A172 (cell line): Measurements from ENCODE around the gene ARFIP1. TPM values are rescaled to one million over a fixed set of nuclear protein-coding genes. Genes with fewer than 3 reads are reported as not detected.

Experiments used
- DNase-seq: peaks from one replicate; pipeline ENCODE4 v3.0.0-alpha.2; 2015; ENCODE audit warnings: low spot score
- total RNA-seq: library from RNA; depleted of rRNA; stranded (reverse); fragments of >200 nt; shearing (Covaris generic); gene quantifications from 2 replicates; pipeline ENCODE4 v1.2.3, GENCODE V29; 2014

ARFIP1 gene
- total RNA-seq, 1 experiment from 2014 or later = 42.9 TPM

DNA sequence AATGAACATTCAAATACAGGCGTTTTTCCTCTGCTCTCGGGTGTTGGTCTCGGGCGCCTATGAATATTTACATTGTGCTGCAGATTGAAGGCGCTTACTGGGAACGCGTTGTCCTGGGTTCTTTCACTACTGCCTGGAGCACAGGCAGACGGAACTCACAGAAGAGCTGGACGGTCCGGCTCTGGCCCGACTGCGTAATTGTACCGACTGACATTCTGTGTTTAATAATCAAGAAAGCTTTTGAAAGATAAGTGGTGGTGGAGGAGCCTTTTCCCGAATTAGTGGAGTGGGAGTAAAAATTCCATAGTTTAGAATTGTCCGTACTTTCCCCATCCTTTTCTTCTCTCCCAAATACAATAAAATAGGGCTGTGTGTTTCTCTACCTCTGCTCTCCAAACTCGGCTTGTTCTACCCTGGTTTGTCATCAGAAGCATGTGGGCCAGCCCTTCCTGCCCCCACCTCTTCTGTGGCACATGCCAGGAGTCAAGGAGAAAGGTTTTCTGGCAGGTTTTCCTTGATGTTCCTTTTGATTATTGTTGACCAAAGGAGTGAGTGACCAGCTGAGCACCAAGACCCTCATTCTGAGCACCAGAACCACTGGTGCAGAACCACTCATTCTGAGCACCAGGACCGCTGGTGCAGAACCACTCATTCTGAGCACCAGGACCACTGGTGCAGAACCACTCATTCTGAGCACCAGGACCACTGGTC is 158.6 kb downstream of the ARFIP1 start:
- DNase-seq = no peak

DNA sequence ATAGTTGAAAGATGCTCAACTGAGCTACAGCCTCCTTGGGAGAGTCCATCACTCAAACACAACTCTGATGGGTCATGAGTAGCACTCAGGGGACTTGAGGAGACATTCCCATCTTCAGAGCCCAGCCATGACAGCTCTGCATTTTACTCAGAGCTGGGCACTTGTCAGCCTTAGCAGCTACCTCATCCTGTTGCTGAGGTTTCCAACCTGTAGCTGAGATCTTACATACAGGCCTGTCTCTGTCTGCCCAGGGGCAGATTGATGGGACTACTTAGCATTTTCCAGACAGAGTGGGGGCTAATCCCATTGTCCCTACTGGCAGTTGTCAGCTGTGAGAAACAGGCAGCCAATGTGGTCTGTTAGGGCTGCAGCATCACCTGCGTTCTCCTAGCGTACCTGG is 159.9 kb downstream of the ARFIP1 start:
- no peak for DNase-seq

DNA sequence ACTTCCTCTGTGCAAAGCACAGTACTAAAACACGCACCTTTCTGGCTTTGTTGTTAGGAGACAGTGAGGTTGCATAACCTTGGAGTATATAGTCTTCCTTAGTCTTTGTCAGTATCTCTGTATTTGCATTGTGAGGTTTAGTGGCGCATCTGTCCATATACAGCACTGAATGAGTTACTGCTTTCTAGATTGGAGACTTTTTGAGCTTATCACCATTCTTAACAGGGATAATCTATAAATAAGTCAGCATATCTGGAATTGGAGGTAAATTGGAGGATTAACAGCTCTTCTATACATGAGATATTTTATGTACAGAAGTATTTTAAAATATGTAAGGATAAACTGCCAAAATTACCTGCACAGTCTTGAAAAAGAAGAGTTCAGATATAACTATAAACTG is 160.7 kb downstream of the ARFIP1 start:
- no peak for DNase-seq

DNA sequence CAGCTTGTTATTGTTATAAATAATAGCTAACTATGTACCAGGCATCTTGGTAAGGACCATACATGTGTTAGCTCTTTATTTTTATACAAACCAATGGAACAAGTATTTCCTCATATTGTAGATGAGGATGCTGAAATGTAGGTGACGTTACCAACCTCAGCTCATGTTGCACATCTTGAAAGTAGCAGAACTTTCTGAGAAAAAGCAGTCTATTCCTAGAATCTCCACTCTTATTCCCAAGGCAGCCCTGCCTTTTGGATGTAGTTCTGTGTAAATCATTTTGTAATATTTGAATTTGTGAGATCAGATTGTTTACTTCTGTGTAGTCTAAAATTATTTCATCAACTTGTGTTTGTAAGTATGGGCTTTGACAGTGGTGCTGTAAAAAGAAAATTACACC is 161.7 kb downstream of the ARFIP1 start:
- no peak for DNase-seq

DNA sequence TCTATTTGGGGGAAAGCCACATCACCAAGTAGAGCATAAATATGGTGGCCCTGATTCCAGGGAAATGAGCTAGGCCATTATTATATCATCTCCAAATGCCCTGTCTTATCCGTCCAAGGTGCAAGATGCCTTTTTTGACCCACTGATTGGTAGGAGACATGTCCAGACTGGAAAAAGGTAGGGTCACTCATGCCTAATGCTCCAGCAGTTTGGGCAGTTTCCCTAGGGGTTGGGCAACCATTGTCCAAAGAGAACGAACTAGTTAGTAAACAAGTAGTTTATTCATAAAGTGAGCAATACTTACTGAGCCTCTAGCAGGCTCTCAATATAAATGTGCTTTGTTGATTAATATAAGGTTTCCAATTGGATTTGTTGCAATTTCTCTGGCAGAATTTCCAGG is 162.6 kb downstream of the ARFIP1 start:
- no peak for DNase-seq

DNA sequence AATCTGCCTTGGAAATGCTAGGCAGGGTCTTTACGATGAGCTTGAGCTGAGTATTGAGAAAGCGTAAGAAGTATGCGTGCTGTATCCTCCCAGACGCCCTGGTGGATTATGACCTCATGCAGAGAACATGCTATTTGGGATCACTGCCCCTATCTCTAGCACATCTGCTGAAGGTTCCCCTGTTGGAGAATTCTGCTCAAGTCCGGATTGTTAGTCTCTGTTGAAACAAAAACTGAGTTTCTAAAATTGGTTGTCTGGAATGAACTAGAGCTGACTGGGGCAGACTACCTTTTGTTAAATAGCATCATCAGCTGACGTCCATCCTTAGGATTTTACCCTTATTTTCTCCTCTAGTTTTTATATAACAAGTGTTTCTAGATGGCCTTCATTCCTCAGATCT is 163.9 kb downstream of the ARFIP1 start:
- DNase-seq = no peak

DNA sequence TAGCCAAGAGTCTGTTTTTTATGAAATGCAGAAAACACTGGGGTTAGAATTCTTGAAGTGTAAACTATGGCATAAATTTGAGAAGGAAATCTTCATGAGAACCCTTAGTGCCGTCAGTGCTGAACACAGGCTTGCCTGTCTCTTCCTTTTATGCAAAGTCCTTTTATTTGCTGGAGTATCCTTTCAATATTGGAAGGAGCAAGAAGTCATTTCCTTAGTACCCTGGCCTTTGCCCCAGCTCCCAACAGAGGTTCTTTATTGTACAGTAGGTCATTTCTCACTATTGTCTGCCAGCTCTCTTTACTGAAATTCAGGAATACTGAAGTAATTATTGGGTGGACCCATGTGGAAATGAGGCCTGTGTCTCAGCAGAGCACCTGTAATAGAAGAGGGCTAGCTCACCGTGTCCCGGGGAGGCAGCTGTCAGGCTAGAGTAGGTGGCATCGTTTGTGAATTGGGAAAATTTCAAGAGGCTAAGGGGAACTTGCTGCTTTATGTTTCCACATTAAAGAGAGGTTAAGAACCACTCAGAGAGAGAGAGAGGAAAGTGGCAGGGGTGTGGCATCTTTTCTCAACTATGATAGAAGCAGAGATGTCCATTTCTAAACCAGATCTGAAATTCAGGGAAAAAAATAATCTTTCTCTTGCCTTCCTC is 165.0 kb downstream of the ARFIP1 start:
- no peak for DNase-seq

DNA sequence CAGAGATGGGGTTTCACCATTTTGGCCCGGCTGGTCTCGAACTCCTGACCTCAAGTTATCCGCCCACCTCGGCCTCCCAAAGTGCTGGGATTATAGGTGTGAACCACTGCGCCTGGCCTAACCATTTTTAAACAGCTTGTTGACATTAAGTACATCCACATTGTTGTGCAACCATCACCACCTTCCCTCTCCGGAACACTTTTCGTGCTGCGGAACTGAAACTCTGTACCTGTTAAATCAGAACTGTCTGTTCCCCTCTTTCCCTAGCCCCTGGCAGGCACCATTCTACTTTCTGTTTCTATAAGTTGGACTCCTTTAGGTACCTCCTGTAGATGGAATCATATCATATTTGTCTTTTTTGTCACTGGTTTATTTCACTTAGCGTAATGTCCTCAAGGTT is 165.9 kb downstream of the ARFIP1 start:
- no peak for DNase-seq

DNA sequence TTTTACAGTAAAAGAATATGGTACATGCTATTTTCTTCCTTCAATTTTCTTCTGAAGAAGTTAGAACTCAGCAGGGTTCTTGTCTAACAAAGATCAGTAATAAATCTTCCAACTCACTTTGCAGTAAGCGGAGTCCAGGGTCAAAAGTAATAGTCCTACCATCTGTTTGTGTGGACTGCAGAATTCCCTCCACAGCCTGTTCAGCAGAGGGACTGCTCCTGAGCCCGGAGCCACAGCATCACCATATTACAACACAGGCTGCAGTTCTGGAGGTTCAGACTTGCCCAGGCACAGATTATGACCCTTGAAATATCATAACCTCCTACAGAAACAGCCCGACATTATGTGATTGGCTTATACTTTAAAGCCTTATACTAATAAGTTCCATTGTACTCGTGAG is 166.7 kb downstream of the ARFIP1 start:
- DNase-seq = no peak

DNA sequence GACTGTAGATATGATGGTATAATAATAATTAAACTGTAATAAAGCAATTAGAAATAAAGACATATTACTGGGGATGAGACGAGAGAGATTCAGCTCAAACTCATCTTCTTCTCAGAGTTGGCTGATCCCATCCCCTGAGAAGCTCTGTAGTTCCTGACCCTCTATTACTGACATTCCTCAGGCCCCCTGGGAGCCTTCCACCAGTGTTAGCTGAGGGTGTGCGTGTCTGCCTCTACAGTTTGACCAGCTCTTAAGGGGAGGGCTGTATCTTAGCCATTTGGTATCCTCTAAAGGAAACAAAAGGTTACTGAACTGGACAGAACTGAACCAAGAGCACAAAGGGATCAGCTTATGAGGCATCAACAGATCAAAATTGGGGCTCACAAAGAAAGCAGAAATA is 167.6 kb downstream of the ARFIP1 start:
- DNase-seq = no peak

DNA sequence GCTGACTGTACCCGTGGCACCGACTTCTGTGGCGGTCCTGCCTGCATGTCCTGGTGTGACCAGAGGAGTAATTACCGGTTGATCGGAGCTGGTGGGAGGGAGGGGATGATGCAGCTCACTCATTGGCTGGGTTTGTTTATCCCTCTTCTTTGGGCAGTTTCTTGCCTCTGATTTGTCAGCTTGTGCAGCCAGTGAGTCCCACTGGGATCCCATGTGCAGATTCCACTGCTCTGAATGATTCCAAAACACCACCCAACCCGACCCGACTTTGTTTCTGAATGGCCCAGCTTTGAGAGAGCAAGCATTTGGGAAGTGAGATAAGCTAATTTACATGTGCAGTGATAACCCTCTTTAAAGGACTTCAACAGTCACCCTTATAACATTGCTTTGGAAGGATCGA is 170.2 kb downstream of the ARFIP1 start:
- DNase-seq = no peak

DNA sequence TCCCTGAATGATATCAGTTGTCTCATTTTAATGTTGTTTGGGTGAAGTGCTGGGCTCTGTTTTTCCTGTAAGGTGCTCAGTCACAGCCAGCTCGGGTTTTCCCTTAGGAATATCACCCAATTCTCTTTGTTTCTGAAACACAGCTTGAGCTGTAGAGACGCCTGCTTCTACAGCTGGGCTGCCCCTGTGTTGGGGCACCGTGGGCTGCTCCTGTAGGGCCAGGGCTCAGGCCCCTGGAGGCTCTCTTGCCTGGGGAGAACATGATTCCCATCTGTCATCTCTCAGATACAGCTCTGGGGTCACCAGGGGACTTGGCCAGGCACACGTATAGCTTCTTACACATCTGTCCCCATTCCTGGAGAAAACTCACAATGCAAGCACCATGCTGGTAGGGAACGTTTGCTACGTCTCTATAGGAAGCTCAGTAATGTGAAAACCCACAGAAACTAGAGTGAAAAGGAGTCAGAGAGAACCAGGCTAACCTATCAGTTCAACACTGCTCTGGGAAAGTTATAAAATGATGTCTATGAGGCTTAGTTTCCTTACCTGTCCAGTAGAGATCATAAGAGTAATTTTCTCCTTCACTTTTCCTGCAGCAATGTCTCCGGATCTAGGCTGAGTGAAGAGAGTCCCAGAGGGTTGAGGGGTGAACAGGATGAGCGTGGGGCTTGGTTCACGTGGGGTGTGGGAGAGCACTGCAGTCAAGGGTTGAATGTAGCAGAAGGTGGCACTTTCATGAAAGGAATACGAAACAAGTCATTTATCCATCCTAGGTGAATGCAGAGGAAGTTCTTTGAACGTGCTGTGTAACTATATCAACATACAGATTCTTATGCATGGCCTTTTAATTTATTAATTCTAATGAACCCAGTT is 170.9 kb downstream of the ARFIP1 start:
- no peak for DNase-seq

DNA sequence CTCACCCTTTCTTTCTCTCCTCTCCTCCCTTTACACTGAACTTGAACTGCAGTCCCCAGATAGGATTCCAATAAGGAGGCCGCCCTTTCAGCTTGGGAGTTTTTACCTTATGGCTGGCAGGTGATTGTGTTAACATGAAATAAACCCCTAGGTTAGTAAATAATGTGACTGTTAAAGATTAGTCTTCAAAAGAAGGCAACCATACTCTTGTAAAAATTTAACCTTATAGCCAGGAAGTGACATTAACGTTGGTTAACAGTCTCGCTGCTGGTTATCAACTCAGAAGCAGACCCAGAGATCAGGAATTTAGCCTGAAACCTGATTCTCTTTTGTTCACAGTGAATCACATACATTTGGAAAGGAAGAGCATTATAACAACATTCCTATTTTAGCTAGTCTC is 171.6 kb downstream of the ARFIP1 start:
- DNase-seq = no peak

DNA sequence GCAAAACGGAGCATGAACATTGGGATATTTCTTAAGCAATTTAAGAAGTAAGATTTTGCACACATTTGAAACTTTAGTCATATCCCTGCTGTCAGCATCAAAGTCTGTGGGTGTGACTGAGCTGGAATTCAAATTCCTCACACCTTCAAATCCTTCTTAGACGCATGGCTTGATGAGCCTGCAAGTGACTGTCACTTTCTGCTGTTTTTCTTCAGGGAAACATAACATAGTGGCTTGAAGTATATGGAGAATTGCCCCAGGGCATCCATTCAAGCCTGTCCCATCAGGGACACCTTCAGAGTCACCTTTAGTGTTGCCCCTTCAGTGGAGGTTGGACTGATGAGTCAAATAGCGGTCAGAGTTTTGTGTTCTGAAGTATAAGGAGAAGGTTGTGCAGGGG is 173.8 kb downstream of the ARFIP1 start:
- no peak for DNase-seq

DNA sequence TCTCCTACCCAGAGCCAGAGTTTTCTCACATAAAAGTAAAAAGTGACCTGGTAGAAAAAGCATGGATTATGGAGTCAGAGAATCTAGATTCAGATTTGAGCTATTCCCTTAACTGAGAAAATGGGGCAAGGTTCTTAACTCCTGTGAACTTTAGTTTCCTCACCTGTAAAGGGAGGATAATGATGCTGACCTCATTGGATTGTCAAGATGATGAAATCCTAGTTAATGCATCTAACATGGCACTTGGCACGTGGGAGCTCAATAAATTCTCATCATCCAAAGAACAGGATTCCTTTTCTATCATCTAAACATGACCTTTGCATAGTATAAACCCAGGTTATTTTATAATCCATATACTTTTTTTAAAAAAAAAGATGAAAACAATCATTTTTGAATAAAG is 175.0 kb downstream of the ARFIP1 start:
- no peak for DNase-seq

DNA sequence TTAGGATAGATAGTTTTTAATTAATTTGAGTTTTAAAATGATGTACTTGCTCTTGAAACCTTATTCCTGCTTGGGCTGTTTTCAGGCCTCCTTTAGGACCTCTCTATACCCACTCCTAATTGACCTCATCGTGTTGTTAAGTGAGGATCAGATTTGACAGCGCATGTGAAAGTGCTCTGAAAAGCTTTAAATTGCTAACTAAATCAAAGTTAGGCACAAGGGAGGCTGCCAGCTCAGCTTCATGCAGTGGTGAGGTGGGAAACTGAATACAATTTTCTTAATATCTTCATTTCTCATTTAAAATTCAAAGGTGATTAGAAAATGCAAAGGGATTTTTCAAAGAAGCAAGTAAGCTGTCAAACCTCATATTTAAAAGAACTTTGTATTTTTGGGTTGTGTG is 176.4 kb downstream of the ARFIP1 start:
- DNase-seq = no peak

DNA sequence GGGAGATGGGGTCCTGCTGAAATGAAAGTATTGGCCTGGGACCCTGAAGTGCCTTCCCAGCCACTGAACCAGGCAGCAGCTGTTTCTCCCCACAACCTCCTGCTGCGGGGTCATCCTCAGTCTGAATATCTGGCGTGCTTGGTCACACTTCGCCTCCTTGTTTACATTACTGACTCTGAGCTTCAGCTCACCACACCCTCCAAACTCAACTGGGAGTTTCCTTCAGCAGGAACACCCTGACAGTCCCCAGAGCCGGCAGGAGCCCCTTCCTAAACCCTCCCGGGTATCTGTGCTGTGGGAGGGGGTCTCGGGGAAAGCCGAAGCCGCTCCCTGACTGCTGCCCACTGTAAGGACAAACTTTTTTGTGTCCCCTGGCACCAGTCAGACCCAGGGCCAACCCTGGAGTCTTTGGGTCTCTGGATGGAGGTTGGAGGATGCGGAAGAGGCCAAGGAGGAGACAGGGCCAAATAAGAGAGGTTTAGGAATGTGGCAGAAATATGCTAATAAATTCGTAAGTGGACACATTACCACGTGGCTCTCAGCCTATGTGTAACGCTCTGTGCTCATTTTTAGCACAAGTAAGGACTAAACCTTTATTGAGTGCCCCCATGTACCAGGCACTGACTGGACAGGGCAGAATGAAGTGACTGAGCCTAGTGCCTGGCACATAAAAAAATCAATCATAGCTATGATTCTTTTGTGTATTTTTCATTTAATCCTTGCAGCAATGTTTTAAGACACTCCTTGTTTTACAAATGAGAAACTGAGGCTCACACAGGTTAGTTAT is 177.1 kb downstream of the ARFIP1 start:
- peak; percentile 55 for DNase-seq

DNA sequence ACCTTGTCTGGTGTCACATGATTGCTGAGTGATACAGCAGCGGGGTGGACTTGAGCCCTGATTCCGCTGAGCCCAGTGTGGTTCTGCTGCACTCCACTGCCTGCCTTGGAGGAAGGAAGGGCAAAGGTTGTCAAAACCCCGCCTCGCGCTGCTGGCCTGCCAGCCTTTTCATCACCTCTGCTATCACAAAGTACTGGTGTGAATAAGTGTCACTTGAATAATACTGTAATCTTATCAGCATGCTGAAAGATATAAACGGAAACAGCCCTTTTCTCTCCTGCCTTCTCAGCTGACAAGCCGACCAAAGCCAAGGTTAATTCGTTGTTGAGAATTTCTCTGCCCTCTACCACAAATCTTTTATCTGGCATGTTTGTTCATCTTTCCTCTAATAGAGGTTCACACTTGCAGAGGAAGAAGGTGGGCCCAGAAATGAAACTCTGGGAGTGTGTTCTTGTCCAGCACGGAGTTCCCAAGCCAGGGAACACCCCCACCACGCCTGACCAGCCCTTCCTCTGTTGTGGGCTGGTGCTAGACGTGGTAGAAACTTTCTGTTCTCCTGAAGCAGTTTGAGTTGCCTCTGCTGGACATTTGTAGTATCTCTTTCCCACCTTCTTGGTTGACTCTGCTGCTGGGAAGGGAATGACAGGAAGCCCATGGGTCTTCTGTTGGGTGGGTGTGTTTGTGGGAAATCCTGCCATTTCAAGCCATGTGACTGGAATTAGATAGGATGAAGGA is 177.8 kb downstream of the ARFIP1 start:
- DNase-seq = peak; percentile 35

DNA sequence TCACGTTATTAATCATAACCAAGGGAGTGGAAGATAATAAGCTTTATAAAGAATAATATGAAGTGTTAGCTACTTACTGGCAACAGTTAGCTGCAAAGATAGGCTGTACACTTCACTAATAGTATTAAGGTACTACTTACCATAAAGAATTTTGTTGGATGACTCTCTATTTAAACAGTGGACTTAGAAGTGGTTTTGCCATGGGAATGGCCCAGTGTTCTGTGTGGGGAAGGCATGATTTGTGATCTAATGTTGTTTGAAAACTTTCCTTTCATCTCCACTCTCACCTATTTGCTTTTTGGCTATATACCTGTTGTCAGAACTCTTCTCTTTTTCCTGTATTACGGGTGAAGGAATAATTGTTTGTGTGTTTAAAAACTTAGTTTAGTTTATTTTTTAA is 179.3 kb downstream of the ARFIP1 start:
- no peak for DNase-seq

DNA sequence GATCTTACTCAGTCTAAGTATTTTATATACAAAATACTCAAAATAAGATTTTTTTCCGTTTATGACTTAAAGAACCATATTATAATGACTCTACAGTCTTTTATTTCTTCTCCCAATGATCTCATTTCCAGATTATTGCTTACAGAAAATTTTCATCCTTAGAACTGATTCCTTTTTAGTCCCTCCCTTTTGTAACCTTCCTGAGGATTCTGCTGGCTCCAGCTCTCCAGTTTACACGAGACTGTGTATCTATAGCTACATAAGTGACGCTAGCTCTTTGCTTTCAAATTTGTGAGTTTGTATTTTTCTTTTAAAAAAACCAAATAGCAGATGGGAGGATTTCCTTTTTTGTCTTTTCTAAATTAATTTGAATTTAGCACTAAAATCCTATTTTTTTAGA is 180.3 kb downstream of the ARFIP1 start:
- DNase-seq = no peak

DNA sequence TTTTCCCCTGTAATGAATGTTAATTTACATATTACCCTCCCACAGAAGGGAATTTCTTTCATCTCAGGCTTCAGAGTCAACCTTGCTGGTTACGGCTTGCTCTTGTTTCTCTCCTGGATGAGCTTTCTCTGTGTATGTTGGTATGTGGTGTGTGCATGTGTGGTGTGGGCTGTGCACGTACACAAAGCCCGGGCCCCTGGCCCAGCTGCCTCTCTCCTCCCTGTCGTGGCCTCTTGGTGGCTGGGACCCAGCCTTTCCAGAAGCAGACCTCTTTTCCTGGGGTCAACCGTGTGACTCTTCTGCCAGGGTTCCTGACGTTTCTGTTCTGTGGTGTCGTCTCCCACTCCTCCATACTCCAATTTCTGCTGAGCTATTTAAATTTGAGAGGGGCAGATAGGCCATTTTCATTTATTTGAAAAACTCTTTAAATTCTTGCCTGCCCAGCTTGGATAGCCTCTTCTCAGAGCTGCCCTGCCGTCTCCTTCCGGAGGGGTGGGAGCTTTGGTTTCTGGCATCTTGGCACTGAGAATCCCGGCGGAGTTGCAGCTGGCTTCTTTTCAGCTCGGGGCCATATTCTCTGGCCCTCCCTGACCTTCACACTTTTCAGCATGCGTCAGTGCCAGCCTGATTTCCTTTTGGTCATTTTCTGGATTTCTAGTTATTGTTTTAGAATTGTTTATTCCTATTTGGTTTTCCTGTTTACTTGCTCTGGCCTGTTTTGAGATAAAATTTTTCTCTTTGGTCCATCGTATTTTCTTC is 181.4 kb downstream of the ARFIP1 start:
- DNase-seq = no peak
